ENCODE data around the gene CNTNAP2.
A peak's percentile ranks its signal among the peaks of the same experiment; 100 is the strongest.
"Not testable (repeated sequence)": the region's sequence is repeated elsewhere in the genome, so short reads cannot be mapped to it uniquely, and the experiment has no call there.

Gene CNTNAP2

DNA sequence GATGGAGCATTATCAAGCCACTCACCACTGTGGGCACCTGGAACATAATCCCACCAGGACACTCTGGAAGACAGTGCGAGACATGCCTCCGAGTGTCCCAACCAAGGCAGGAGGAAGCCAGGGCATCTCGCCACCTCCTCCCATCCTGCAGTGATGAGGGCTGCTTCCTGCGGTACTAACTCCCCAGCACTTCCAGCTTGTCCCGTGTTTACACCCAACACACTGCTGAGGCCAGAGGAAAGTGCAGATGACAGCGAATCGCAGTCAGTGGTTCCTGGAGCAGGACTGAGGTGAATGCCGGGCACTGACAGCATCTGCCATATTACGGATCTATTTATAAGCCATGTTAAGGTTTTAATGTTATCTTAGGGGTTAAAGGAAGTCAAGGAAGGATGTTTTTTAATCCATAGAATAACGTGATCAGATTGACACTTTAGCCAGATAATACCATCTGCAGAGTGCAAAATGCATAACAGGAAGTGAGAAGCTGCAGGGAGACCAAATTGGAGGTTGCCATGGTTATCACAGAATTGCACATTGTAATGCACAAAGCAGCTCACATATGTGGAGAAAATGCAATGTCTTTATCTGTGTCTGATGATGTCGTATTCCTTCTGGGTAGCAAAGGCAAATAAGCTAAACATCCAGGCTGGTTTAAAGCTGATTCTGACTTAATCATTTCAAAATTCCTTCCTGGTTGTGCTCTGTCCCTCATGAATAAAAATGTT is 2159.9 kb downstream of the CNTNAP2 start:
- DNase-seq, result no peak

- DNase-seq, result no peak
Observed at GRCh38 chr7:148277042-148277660, 2160.6 kb downstream of the CNTNAP2 start.

DNA sequence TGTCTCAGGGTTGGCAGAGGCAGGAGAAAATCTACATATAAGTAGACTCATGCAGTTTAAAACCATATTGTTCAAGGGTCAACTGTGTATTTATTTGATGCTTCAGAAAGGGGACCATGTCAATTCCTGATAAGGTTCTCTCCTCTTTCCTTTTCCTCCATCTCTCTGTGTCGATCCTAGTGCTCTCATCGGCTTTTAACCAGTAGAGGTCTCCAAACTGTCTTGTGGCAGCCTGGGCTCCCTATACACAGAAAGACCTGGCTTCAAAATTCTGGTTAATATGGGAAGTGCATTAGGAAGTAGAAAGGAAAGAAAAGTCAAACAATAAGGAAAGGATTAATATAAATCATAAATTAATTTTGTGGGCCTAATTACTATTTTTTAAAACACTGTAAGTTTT is 2169.5 kb downstream of the CNTNAP2 start:
- DNase-seq, result no peak

DNA sequence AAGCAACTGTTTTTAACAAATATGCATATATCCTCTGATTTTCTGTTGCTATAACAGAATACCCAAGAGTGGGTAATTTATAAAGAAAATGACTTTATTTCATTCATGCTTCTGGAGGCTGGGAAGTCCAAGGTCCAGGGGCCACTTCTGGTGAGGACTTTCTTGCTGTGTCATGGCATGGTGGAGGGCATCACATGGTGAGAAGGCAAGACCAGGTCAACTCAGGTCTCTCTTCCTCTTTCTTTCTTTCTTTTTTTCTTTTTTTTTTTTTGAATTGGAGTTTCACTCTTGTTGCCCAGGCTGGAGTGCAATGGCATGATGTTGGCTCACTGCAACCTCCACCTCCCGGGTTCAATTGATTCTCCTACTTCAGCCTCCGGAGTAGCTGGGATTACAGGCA is 2170.9 kb downstream of the CNTNAP2 start:
- no peak for DNase-seq

- no peak for DNase-seq
Observed at GRCh38 chr7:148288592-148289151, 2172.1 kb downstream of the CNTNAP2 start.

GRCh38 chr7:148289630-148290029 is 2173.0 kb downstream of the CNTNAP2 start:
- no peak for DNase-seq

GRCh38 chr7:148290538-148290937 is 2173.9 kb downstream of the CNTNAP2 start:
- DNase-seq, result no peak

DNA sequence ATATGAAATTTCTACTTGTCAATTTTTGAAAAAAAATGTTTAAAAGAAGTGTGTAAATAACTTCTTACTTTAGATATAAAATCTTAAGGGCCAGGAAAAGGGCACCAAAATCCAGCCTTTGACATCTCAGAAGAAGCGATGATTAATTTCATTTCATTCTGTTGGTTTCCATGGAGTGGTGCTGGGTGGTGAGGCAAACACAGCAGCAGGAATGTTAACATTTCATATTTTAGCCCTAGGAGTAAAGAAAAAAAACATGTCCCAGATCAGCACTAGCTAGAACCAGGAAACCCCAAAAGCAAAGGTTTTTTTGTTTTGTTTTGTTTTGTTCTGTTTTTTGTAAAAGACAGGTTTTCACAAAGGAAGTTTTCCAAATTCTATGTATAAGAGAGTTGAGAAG is 2175.2 kb downstream of the CNTNAP2 start:
- DNase-seq, result no peak

- no peak for DNase-seq
Observed at GRCh38 chr7:148296994-148297644, 2180.5 kb downstream of the CNTNAP2 start.

DNA sequence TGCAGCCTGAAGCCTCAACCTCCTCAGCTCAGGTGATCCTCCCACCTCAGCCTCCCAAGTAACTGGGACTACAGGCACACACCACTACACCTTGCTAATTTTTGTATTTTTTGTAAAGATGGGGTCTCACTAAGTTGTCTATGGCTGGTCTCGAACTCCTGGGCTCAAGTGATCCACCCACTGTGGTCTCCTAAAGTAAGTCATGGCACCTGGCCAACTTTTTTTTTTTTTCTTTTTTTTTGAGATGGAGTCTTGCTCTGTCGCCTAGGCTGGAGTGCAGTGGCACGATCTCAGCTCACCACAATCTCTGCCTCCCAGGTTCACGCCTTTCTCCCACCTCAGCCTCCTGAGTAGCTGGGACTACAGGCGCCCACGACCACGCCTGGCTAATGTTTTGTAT is 2182.2 kb downstream of the CNTNAP2 start:
- DNase-seq, result not testable (repeated sequence)

DNA sequence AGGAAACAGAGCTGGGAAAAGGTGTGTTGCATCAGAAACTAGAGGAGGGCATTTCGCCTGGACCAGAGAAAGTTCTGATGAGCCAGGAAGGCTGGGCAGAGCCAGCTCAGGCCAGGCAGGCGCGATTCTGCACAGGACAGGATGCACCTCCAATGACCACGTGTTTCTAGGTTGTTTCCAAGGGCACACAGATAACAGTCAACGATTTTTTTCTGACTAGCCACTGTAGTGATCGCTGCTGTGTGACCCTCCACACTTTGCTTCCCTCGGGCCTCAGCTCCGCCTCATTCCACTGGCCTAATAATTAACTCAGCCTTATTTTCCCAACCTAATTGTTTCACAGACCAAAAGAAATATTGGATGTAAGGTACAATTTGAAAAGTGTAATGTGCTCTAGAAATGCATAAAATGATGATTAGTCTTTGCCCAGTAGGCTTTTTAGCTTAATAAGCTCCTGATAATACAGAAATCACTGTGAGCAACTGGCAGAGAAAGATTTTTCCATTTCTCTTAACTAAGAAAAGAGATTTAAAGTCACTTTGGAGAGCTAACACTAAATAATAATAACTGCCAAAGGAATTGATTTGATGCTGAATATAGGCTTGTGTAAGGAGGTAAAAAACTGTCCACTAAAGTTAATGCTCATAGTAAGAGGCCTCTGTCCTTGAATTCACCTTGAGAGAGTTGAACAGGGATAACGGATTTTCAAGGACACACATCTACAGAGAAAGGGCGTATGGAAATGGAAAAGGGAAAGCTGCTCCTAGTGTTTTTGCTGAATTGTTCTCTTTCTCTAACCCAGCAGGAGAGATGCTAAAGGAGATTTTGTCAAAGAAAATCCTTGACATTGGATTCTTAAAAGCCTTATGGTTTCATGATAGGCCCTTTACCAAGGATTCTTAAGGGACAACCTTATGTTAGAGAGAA is 2183.0 kb downstream of the CNTNAP2 start:
- peak; percentile 32 for DNase-seq

DNA sequence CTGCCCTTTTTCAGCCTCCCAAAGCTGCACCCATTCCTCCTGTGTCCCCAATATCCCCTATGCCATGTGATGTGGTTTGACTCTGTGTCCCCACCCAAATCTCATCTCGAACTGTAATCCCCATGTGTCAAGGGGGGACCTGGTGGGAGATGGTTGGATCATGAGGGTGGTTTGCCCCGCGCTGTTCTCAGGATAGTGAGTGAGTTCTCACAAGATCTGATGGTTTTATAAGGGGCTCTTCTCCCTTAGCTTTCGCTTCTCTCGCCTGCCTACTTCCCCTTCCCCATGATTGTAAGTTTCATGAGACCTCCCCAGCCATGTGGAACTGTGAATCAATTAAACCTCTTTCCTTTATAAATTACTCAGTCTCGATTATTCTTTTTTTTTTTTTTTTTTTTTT is 2185.8 kb downstream of the CNTNAP2 start:
- not testable (repeated sequence) for DNase-seq

DNA sequence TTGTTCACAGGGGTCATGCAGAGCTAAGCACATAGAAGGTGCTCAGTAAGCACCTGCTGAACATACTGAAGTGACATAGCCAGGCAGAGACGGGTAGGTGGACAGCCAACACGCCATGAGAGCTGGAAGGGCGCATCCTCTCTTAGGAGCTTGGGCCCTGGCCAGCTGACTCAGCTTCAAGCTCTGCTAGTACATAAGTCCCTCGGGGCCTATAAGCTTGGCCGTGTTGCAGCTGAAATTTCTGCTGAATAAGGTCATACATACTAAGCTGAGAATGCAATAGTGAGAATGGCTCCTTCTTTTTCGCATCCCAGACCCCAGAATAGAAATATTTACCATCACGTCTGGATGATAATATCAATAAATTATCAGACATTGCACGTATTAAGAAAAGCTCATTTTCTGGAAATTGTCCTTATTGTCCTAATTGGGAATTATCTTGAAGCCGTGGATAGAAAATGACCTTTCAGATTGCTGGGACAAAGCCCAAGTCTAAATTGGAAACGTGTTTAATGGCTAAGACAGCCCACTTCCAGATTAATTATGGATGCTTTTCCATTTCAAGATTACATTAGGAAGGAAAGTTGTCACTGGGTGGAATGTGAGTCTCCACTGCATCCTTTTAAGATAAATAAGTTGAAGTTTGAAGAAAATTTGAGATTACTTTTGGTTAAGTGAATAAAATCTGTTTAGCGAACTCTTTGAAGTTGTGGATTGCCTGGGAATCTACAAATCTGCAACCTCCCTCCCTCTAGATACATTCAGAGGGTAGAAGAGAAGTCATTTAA is 2186.9 kb downstream of the CNTNAP2 start:
- no peak for DNase-seq

DNA sequence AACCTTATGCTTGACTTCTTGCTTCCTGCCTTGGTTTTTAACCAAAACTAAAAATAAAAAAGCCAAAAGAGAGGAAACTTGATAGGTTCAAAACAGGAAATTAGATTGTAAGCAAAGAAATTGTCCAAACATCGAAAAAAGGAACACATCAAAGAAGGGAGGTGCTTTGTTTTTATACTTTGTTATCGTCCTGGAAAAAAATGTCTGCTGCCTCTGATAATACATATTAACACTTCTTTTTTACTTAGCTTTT is 2187.4 kb downstream of the CNTNAP2 start:
- DNase-seq, result no peak

- no peak for DNase-seq
Observed at GRCh38 chr7:148304456-148304855, 2187.9 kb downstream of the CNTNAP2 start.

- no peak for DNase-seq
Observed at GRCh38 chr7:148306759-148307158, 2190.2 kb downstream of the CNTNAP2 start.

DNA sequence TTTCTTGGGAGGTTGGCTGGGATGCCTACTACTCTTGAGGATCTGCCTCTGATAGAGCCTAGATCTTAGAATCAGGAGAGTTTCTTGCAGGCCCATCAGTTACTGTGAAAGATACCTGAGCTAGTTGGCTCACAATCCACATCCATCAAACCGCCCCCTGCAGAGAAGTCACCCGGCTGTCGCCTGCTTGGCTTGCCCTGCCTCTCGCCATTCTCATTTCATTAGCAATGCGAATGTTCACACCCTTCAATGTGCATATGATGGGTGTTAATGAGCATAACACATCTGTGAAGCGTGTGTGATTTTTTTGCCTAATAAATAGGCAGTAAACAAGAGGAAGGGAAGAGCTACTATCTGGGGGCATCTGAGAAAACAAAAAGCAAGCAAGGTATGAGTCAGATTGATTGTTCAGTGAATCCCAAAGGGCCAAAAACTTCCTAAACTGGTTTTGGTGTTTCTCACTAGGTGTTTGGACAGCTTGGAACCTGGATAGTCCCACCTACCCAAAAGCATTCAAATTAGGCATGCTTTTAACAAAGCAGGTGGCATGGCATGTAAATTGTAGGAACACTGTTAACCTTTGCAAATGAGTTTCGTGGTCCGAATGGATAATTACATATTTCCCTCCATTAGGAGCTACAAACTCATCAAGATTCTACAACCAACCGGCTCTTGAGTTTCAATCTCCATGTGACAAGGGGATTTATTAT is 2201.7 kb downstream of the CNTNAP2 start:
- DNase-seq, result no peak

DNA sequence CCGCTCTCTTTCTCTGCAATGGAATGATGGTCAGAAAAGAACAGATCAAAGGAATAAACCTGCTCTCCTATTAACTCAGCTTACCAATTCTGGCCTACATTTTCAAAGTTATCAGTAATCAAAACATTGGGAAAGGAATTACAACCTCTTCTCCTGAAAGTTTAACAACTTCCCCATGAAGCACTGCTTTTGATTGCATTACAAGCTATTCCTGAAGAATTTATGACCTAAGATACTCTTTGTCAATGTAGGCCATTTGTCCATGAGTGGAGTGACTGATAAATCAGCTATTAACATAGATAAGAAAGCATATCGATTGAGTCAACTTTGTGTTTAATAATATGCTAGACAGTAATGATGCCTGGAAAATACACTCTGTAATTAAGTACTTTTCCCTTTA is 2202.2 kb downstream of the CNTNAP2 start:
- no peak for DNase-seq

GRCh38 chr7:148319316-148319808 is 2202.8 kb downstream of the CNTNAP2 start:
- DNase-seq, result no peak

GRCh38 chr7:148325208-148325607 is 2208.6 kb downstream of the CNTNAP2 start:
- no peak for DNase-seq

DNA sequence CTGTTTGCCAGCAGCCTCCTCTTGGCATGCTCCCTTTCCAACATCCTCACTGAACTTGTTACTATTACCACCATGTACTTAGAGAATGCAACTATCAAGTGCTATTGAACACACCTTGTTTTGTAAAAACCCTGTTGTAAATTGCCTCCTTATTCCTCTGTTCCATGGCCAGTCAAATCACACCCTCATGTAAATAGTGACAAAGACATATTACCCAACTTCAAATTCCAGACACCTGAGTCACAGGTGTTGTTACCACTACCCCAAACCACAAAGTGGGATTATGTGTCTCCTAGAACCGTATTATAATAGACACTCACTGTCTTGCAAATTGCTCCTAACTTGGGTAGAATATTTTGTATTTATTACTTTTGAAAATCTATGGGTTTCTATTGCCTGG is 2210.8 kb downstream of the CNTNAP2 start:
- DNase-seq, result no peak

Data from right kidney (tissue), 1 donor.